GM19099 (cell line): Measurements from ENCODE around the gene PLCB1.

Experiments
- POLR2A ChIP-seq: IDR thresholded peaks from 3 replicates; pipeline ENCODE4 v1.6.1; 2011; ENCODE audit warnings: low read depth; ENCODE audit not compliant: insufficient read length; ENCODE audit errors: extremely low read depth

The PLCB1 gene

GRCh38 chr20:8524101-8525016 is 392.3 kb downstream of the PLCB1 start:
- TF ChIP-seq POLR2A, result no peak

GRCh38 chr20:8525017-8525343 is 392.9 kb downstream of the PLCB1 start:
- TF ChIP-seq POLR2A, result no peak

GRCh38 chr20:8526610-8527009 is 394.5 kb downstream of the PLCB1 start:
- no peak for TF ChIP-seq POLR2A

DNA sequence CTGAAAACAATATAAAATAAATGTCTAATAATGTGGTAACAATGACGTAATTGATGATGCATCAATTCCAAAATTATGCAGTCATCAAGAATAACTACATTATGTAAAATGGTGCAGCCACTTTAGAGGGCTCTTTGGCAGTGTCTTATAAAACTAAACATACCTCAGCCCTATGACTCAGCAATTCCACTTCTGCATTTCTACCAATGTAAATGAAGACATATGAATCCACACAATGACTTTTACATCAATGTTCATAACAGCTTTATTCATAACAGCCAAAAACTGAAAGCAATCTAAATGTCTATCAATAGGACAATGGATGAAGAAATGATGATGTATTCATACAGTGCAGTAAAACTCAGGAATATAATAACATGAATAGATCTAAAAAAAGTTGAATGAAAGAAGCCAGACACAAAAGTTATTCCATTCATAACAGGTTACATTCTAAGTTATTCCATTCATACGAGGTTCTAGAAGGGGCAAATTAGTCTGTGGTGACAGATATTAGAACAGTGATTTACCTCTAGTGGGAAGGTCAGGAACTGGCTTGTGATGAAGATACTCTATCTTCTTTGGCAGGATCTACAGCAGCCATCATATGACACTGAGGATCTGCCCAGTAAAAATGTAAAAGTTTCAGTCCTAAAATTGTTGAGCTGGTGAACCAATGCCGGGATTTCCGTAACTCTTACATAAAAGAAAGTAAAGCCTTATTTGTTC is 396.1 kb downstream of the PLCB1 start:
- TF ChIP-seq POLR2A, result no peak

GRCh38 chr20:8530022-8530421 is 398.0 kb downstream of the PLCB1 start:
- no peak for TF ChIP-seq POLR2A

DNA sequence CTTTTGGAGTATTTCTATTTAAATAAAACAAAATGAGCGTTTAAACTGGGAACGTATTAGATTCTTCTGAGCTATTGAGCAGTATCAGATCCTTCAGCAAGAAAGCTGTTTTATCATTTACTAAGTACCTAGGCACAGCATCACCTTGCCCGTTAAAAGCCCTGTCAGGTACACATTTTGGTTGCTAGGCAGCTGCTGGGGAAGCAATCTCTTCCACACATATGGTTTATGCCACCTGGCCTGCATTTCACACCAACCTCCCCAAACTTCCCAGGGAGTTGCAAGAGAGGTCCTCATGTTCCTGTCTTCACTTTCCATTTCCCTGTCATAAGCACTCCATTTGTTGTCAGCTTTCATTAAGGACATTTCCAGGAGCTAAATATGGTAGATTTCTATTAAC is 400.1 kb downstream of the PLCB1 start:
- TF ChIP-seq POLR2A, result no peak

DNA sequence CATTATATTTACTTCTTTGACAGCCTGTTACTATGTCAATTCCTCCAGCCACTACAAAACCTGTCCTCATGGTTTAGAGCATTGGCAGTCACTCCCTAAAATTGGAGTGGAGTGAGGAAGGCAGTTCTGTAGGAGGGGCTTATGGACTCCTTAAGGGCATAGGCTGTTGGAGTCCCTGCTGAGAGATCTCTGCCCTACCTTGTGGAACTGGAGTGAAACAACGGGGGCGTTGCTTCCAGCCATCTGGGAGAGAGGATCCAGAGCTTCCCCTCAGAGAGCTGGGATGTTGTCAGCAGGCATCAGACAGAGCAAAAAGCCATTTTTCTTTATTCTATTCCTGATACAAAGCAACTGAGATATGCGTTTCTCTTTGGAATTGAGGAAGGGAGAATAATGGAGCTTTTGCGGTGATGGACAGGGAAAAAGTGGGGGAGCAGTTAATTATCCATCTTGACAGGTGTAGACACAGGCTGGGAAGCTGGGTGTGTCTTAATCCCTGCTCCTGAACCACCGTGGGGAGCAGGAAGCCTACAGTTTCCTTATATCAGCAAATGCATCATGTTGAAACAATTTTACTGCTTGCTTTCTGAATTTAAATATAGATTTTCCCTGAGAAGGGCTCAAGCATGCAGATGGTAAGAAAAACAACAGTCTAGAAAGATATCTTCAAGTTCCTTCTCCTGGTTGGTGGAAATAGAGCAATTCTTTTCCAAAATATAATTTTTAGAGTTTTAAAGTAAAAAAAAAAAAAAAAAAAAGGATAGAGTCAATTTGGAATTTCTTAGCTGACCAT is 402.5 kb downstream of the PLCB1 start:
- no peak for TF ChIP-seq POLR2A

- no peak for TF ChIP-seq POLR2A
Observed at GRCh38 chr20:8535403-8536261, 403.6 kb downstream of the PLCB1 start.

GRCh38 chr20:8536262-8536618 is 404.2 kb downstream of the PLCB1 start:
- TF ChIP-seq POLR2A, result no peak

DNA sequence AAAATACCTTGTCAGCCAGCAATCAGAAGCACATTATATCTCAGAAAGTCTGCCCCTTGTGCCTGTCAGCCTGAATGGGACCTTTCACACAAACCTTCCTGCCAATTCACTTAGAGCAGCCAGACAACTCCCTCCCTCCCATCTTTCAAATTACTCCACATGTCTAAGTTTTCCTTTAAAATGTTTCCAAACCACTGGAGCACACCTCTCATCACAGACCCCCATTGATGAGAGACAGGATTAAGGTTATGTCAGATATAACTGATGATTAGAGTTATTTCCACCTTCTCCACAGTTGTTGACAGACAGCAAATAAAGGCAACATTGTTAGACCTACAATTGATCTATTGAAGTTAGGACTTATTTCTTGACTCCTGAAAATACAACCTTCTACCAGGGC is 408.4 kb downstream of the PLCB1 start:
- no peak for TF ChIP-seq POLR2A

DNA sequence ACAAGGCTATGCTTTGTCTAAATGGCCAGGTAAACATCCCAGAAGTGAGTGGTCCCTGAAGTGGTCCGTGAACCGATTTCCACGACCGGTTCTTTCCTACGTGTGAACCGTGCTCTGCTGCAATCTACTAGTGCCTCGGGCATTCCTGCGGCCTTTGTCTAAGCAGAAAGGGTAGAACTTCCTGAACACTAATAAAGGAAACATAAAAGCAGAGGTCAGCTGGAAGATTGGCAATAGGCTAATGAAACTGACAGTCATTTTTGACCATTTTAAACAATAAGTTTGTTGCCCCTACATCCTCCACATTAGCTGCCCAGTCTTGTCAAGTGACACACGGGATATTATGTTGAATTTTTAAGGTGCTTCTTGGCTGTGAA is 410.0 kb downstream of the PLCB1 start:
- no peak for TF ChIP-seq POLR2A

GRCh38 chr20:8545212-8545611 is 413.1 kb downstream of the PLCB1 start:
- no peak for TF ChIP-seq POLR2A

GRCh38 chr20:8547035-8547650 is 415.1 kb downstream of the PLCB1 start:
- TF ChIP-seq POLR2A, result no peak

- TF ChIP-seq POLR2A, result no peak
Observed at GRCh38 chr20:8547968-8548588, 416.0 kb downstream of the PLCB1 start.
